NCI-H524 (cell line): Measurements from ENCODE around the gene MAP7D2.
A peak's percentile ranks its signal among the peaks of the same experiment; 100 is the strongest.

ENCODE experiments used
- DNase-seq, 2 experiments: peaks; one replicate each; lab custom pipeline; 2025; lab: John Stamatoyannopoulos, UW

MAP7D2 gene

DNA sequence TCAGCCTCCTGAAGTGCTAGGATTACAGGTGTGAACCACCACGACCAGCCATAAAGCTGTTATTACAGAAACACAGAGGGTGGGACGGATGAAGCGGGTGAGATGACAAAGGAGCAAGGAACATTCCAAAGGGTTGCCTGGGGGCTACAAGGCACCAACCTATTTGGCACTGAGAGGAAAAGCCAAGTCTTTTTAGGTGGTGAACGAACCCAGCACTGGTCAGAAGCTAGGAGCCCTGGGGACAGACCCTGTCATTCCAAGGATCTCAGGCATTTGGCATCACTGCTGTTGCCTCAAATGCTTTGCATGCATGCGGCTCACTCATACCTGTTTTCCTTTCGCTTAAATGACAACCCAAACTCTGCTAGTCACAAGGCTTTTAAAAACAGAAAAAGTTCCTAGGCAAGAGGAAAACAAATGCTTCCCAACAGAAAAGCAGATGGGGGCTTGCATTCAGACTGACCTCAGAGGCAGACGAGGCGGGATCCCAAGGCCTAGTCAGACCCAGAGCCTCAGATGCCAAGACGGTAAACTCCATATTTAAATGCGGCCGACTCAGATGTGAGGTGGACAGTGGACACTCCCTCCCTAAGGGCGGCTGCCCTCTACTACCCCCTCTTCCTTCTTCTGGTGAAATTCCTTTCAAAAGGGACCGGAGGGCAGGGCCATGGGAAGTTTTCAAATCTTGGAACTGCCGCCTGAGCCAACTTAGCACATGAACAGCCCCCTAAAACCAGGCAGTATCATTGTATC lies 4.5 kb downstream of the MAP7D2 start:
- no peak for DNase-seq

DNA sequence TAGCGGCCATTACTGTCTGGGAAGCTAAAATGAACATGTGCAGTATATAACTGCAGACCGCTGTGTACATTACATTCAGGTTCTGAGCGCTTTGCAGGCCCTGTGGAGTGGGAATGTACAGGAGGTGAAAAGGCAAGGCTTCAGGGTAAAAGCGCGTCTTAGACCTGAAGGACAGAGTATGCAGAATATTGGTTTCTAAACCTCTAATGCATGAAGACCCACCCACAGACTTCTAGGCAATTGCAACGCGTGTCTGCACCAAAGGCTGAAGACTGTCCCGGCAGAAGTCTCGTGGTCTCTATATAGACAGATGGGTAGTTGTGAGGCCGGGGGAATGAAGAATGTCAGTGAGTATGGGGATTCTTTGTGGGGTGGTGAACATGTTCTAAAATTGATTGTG lies 5.4 kb downstream of the MAP7D2 start:
- DNase-seq = no peak

DNA sequence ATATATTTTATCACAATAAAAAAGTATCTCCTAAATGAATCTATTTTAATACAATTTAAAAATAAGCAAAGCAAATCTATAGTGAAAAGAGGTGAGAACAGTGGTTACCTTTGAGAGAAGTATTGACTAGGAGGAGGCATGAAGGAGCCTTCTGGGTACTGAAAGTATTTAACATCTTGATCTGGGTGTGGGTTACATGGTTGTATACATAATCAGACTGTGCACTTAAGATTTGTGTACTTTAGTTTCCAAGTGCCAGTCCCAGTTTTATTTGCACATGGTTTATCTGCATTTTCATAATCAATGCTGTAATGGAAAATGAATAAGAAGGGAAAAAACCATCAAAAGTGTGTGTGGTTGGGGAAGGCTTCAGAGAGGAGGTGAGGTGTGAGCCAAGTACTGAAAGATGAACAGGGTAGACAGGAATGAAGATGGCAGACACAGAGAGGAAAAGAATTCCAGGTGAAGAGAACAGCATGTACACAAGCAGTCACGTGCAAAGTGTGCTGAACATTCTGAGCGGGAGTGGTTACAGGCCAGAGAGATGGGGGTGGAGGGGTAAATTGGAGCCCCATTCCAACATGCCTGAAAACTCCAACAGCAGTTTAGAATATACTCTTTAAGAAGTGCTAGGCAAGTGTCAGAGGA lies 14.6 kb downstream of the MAP7D2 start:
- DNase-seq = no peak

DNA sequence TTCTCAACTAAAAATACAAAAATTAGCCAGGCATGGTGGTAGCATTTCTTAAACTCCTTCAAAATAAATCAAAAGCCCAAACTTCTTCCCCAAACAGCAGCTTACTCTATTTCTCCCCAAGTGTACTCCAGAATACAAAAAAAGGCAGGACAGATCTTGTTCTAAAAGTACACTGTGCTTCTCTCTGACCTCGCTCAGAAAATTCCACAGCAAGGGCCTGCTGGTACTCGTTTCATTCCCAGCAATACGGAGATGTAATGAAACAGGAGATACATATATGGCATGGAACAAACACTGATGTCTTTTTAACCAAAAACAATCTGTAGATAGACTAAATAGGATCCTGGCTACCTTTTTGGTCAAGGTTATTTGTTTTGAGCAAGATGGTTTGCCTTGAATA lies 25.2 kb downstream of the MAP7D2 start:
- no peak for DNase-seq

DNA sequence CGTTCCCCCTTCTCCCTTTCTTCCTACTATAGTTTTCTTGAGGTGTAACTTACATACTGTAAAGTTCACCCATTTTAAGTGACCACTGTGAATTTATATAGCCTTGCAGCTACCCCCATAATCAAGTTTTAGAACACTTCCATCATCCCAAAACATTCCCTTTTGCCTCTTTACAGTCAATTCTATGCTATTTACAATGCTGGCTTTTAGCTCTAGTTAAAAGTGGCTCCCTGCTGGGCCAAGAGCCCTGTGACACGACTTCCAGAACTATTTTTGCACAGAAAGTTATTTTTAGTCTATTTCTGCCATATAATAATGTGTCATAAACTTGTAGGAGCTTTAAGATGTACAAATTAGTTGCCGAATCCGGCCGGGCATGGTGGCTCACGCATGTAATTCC lies 26.9 kb downstream of the MAP7D2 start:
- DNase-seq = no peak

DNA sequence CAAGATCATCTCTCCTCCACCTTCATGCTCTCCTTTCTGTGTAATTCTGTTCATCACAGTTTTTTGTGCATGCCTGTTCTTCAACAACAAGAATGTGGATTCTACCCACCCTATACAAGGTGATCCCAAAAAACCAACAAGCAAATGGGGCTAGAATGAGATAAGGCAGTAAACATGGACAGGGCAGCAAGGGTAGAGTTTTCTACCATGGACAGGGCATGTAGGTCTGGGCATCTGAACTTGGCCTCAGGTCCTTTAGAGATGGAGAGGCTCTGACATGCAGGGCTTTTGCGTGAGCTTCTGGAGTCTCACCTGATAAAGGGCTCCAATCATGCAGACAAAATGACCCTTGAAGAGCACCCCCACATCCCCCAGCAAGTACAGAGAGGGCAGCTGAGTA lies 36.4 kb downstream of the MAP7D2 start:
- DNase-seq = no peak

DNA sequence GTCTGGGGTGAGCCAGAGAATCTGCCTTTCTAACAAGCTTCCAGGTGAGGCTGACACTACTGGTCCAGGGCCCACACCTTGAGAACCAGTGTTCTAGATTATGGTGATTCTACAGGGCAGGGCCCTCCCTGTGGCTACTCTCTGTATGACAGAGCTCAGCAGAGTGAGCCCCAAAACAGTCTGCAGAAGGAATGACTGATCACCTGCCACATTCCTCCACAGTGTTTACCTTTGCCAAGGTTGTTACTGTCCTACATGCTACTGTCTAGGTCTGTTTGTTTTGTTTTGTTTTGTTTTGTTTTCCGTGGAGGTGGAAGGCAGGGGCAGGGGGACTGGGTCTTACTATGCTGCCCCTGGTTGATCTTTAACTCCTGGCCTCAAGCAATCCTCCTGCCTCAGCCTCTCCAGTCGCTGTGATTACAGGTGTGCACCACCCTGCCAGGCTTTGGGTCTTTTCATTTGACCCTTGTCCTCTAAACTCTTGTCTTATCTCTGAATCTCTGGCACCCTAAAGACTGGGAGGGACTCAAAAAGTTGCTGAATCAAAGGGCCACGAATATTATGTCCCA lies 45.1 kb downstream of the MAP7D2 start:
- DNase-seq = no peak

DNA sequence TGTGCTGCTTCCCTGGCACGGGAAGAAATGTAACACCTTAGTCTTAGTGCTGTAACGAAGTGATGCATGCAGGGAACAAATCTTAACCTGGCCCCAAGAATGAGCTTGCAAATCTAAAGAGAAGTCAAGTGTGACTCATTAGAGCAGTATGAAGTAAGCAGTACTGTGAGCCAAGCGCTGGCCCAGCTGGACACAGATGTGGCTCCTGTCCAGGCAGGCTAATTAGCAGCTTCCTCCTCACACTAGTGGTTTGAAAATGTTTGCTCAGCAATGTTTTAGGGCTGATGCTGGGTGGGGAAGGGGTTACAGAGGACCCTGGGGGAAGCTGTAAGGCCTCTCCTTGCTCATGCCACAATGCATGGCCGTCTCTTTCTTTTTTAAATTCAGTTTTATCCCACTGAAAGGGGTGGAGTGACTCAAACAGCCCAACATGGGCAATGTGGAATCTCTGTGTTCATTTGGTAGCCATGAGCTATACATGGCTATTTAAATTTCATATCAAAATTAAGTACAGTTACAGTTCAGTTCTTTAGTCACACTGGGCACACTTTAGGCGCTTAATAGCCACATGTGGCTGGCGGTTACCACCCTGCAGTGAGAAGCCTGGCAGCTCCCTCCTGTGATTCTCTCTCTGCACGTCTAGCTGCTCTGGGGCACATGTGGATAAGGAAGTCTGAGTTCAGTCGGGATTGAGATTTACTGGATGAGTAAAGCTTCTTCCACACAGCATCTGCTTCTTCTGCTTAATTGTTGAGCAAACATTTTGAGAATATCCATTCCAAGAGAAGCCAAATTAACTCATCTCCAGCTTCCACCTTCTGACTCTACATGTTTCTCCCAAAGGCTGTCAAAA lies 48.8 kb downstream of the MAP7D2 start:
- DNase-seq = peak in 1 of 2 experiments; percentile 18

DNA sequence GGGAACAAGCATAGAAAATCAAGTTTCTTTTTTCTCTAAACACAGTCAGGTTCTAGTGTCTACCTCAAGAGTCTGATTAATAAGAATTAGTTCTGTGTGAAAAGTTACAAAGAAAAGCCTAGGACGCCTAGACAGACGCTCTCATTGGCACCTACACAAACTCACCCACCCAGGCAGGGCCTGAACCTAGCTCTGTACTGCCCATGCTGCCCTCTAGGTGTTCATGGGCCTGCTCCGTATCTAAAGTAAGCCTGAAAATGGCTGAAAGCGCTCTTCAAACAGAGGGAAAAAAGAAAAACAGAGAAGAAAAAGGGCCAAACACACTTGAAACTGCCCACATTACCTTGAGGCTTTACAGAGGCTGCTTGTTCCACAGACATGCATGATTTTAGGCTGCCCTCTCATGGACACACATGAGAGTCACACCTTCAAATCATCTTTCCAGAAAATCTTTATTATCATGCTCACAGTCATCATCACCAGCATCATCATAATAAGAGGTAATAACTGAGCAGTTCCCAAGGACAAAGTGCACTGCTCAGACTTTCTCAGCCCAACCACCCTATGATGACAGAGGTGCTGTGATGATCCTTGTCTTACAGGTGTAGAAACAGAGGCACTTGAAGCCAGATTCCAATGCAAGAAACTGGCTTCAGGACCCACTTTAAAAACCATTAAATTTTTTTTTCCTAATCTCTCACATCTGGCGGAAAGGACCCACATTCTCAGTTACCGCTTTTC lies 49.6 kb downstream of the MAP7D2 start:
- DNase-seq = peak; percentile 34 to 56

DNA sequence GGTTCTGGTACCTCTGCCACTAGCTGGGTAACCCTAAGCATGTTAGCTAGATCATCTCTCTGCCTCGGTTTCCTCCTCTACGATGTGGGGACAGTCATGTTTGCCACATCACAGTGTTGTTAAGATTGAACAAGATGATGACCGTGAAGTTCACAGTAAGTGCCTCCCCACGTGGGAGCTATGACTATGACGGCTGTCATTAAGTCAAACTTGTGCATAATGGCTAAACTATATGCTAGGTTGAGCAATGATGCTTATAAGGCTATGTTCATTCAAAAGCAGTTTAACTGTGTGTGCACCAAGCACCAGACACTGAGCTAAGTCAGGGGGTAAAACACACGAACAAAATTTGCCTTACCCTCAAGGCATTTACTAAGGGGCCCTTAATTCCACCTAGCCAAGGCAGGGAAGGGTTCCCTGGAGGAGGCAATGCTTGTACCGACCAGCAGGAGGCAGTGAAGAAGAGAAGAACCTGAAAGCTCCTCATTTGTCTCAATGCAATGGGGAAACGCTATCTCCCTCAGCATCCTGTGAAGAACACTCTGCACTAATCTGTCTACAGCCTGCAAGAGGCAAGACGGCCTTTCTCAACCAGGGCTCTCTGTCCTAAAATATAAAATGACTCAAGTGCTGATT lies 52.9 kb downstream of the MAP7D2 start:
- DNase-seq = no peak

DNA sequence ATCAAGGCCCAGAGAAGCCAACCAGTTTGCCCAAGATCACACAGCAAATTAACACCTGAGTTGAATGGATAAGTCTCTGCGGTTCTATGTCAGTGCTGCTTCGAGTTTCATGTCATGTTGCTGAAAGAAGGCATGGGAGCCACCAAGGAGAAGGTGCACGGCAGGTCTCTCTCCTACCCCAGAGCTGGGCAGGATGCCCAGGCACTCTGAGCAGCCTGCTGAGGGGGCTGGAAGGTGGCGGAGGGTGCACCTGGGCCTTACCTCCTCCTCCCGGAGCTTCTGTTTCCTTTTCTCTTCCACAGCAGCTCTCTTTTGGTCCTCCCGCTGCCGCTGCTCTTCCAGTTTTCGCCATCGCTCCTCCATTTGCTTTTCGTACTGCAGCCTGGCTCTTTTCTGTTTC lies 53.6 kb downstream of the MAP7D2 start:
- no peak for DNase-seq

DNA sequence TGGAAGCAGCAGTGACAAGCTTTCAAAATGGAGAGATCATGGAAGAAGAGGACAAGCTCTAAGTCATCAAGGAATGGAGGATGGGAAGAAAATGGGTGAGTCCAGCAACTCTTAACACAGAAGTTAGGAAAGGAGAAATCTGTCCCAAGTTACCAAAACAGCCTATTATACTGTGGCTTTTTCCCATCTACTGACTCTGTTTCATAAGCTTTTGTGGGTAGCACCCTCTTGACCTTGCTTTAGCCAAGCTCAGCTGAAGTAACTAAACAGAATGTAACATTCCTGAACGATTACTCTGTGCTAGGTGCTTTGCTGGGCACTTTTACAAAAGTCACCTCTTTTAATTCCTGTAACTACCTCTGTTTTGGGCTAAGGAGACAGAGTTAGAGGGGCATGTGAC lies 54.9 kb downstream of the MAP7D2 start:
- DNase-seq = no peak

DNA sequence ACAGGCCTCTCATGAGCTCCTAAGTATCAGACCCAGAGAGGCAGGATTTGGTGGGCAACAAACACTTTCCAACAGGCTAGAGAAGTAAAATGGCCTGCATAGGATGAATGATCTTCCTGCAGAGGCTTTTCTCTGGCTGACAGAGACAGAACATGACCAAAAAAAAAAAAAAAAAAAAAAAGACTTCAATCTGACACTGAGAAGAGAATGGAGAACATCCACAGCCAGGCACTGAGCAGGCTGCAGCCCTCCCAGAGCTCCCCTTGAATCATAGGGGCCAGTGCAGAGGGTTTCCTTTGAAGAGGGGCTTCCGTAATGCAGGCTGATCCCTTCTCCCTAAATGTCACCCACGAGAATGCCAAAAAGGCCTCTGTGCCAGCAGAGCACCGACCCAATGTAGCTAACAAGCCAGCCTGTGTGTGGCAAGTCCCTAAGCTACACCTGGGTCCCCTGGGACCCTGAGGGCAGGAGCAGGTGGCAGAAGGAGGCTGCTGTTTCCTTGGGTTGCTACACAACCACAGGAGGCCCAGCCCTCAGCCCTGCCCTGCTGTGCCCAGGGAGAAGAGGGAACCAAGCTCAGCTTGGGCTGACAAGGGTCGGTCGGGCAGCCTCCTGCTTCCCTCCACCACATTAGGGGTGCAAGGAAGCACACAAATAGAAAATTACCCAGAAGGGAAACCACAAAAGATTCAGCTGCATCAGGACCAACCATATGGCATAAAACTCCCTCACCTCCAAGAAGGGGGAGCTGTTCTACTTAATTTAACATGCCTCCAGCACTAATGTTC lies 55.6 kb downstream of the MAP7D2 start:
- DNase-seq = peak; percentile 56 to 88

DNA sequence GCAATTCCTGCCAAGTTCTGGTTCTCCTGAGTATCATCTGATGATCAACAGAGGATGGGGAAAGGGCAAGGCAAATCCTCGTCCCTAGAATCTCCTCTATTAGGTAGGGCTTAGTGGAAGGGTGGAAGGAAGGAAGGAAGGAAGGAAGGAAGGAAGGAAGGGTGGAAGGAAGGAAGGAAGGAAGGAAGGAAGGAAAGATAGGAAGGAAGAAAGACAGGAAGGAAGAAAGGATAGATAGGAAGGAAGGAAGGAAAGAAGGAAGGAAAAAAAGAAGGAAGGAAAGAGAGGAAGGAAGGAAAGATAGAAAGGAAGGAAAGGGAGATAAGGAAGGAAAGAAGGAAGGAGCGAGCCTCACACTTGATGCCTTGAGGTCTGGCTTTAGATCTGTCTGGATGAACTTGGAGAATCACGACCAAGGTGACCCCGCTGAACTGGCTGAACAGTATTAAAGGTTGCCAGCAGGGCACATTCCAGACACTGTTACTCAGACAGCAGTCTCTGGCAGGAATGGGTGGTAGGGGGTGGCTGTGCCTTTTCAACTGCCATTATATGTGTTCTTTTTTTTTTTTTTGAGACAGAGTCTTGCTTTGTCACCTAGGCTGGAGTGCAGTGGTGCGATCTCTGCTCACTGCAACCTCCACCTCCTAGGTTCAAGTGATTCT lies 57.1 kb downstream of the MAP7D2 start:
- DNase-seq = no peak

DNA sequence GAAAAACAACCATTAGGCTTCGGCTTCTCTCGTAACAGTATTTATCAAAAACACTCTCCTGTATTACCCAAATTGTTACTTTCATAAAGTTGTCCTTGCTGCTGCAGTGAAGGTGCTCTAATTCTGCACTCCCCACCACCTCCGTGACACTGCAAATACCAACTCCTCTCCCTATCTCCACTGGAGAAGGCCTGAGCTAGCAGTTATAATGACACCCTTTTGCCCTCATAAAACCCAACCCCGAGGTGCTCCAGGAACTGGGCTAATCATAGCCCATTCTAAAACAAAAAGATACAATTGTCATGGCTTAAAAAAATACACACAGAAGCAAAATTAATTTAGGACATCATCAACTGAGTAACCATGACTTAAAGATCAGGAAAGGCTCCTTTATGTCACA lies 59.2 kb downstream of the MAP7D2 start:
- DNase-seq = no peak

DNA sequence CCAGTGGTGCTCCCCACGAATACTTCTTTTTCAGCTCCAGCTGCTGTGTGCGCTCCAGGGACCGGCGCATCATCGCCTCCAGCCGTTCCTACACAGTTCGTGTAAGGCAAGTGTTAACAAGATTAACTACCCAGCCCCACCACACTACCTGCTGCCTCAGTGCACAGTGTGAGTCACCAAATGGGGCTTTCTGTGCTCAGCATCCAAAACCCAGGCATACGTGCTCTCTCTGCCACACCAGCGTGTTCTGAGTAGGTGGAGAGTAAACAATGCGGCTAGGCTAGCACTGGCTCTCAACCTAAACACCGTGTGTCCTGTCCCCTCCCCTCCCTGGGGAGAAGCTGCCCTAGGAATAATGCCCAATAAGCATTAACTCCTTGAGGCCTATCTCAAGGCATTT lies 60.0 kb downstream of the MAP7D2 start:
- peak in 1 of 2 experiments; percentile 12 for DNase-seq

DNA sequence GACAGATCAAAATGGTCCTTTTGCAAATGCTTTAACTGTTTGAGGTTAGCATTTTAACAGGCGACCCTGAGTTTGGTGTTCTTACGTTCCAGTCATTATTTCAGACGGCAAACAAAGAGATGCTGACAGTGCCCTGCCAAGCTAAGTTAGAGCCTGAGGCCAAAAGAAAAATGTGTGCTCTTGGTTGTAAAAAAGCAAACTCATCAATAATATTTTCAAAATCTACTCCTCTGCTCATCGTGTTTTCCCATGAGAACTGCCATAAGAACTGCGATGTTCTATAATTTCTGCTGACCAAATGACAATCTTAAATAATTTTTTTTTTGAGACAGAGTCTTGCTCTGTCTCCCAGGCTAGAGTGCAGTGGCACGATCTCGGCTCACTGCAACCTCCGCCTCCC lies 63.2 kb downstream of the MAP7D2 start:
- no peak for DNase-seq

DNA sequence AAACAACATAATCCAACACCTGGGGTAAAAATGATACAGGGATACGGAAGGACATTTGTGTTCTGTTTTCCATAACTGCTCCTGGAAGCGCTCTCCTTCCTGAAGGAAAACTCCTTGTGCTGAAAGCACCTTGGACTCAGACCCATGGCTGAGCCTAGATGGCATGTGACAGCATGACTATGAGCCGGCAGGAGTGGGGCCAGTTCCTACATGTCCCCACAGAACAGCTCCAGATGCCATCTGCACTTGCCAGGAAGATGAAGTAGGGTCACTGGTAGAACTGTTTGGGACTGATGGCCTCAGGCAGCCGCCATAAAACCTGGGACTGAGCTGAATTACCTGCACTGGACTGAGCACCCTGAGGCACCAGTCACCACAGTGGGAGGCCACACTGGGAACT lies 69.8 kb downstream of the MAP7D2 start:
- DNase-seq = peak in 1 of 2 experiments; percentile 8

DNA sequence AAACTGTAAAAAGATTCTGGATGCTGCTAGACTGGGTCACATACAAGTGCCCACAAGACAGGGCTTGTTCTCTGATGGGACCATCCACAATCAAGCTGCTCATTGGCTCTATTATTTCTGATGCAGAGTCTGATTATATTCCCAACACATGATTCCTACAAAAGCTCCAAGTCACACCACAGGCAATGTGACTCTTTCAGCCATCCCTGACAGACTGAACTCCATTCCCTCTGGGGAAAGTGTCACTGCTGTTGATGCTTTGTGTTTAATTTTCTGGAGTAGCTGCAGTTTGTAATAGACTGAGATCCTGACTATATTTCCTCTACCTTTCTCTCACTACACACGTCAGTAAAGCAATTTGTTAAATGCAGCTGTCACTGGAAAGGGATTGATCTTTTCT lies 70.5 kb downstream of the MAP7D2 start:
- DNase-seq = no peak

DNA sequence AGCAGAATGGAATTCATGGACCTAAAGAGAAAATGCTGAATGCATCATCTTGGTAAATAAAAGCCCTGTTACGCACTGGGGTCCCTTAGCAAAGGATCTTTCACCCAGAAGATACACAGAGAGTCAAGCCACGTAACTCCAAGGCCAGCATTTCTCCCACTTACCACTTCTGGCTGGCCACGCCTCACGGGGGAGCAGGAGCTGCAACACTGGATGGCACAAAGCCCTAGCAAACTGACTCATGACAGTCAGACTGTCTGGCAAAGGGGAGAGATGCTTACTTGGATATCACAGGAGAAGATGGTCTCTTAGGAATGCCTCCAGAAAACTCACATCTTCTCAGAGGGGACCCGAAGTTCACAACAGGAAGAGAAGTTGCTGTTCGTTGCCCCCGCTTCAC lies 74.5 kb downstream of the MAP7D2 start:
- DNase-seq = no peak
